Activated CD8-positive, alpha-beta T cell treated with anti-CD3 and anti-CD28 coated beads, Interleukin-2, amount 10 ng/mL, durations not matched to agents 7 days and 5 days (primary cell): ENCODE data around the gene CCDC92B. TPM values are rescaled to one million over a fixed set of nuclear protein-coding genes. Genes with fewer than 3 reads are reported as not detected.
A peak's percentile ranks its signal among the peaks of the same experiment; 100 is the strongest.

Source experiments
- ATAC-seq: fragments of 150-1000 bp; cut with Tn5 transposase; one replicate; pipeline ENCODE4 v1.10.0; 2021; ENCODE audit warnings: moderate library complexity
- CTCF ChIA-PET: fragments of 350-600 bp; sonication (Branson Sonifier 250); formaldehyde crosslinking; loops from one replicate; lab custom pipeline; 2021; ENCODE audit warnings: antibody characterized with exemption; lab: Charles Lee
- POLR2A ChIA-PET: fragments of 350-600 bp; sonication (Branson Sonifier 250); formaldehyde crosslinking; loops from one replicate; lab custom pipeline; 2021; ENCODE audit warnings: antibody characterized with exemption; lab: Charles Lee
- DNase-seq: peaks from one replicate; pipeline ENCODE4 v3.0.0-alpha.2; 2020
- H3K27ac Mint-ChIP-seq: one replicate; pipeline ENCODE4 v1.8.0; 2021; ENCODE audit warnings: mild to moderate bottlenecking, mixed read lengths
- H3K27me3 Mint-ChIP-seq: one replicate; pipeline ENCODE4 v1.8.0; 2021; ENCODE audit warnings: low read depth, mixed read lengths
- H3K36me3 Mint-ChIP-seq: one replicate; pipeline ENCODE4 v1.8.0; 2021; ENCODE audit warnings: low read depth, mixed read lengths
- H3K4me1 Mint-ChIP-seq: one replicate; pipeline ENCODE4 v1.8.0; 2021; ENCODE audit warnings: low read depth, mixed read lengths
- H3K4me3 Mint-ChIP-seq: one replicate; pipeline ENCODE4 v1.8.0; 2021; ENCODE audit warnings: mild to moderate bottlenecking, mixed read lengths
- H3K9me3 Mint-ChIP-seq: one replicate; pipeline ENCODE4 v1.8.0; 2022; ENCODE audit warnings: mixed read lengths; ENCODE audit not compliant: insufficient read depth
- total RNA-seq, 2 experiments: library from RNA; stranded (reverse); gene quantifications; one replicate each; pipeline ENCODE4 v1.2.3, GENCODE V29; 2021

Gene CCDC92B
- total RNA-seq, 2 experiments from 2014 or later = not detected

- Mint-ChIP-seq H3K9me3 (no peaks in the 10 kb centered on the region), H3K27me3 (peaks cover 9% of the 10 kb centered on the region), H3K36me3 (no peaks in the 10 kb centered on the region), H3K4me3 (no peak overlapping the region), H3K4me1 (no peaks in the 10 kb centered on the region), H3K27ac (no peak overlapping the region)
- CTCF ChIA-PET = no interaction called here
- POLR2A ChIA-PET = no interaction called here
- DNase-seq (no peak), ATAC-seq (no peak)
Measured at GRCh38 chr17:2718150-2718938, 31.1 kb downstream of the CCDC92B start.

DNA sequence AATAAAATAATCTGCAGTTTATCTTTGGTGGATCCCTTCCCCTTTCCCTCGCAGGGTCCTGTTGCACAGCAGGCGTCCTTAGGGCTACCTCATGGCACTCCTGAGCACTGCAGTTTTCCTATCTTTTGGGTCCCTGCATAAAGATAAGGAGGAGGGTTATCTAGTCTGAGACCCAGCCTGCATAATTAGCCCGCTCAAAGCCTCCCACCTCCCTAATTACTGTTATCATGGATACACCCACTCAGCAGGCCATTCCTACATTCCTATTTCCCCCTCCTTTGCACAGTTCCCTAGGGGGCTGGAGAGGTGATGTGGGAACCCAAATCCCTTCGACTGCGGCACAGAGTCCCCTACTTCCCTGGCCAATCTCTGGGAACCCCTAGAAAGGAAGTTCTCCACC is 32.8 kb downstream of the CCDC92B start:
- POLR2A ChIA-PET = no interaction called here
- Mint-ChIP-seq H3K4me1 (peaks cover 10% of the 10 kb centered on the region), H3K36me3 (peaks cover 6% of the 10 kb centered on the region), H3K27ac (no peak overlapping the region), H3K4me3 (no peak overlapping the region), H3K27me3 (no peaks in the 10 kb centered on the region), H3K9me3 (no peaks in the 10 kb centered on the region)
- DNase-seq (no peak), ATAC-seq (no peak)
- CTCF ChIA-PET = no interaction called here

DNA sequence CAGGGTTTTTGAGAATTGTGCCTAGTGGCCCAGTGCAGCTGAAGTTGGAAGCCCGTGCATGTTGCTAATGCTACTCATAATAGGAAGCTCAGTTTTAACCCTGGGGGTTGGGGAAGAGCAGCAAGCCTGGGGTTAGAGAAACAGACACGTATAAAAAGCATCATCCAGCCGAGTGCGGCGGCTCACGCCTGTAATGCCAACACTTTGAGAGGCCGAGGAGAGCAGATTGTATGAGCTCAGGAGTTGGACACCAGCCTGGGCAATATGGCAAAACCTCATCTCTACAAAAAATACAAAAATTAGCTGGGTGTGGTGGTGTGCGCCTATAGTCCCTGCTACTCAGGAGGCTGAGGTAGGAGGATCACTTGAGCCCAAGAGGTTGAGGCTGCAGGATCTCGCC is 35.6 kb downstream of the CCDC92B start:
- Mint-ChIP-seq H3K4me1 (peaks cover 30% of the 10 kb centered on the region), H3K27ac (no peak overlapping the region), H3K36me3 (peaks cover 6% of the 10 kb centered on the region), H3K4me3 (no peak overlapping the region), H3K27me3 (no peaks in the 10 kb centered on the region), H3K9me3 (no peaks in the 10 kb centered on the region)
- ChIA-PET POLR2A (no interaction called here), CTCF (no interaction called here)
- DNase-seq = no peak
- no peak for ATAC-seq

DNA sequence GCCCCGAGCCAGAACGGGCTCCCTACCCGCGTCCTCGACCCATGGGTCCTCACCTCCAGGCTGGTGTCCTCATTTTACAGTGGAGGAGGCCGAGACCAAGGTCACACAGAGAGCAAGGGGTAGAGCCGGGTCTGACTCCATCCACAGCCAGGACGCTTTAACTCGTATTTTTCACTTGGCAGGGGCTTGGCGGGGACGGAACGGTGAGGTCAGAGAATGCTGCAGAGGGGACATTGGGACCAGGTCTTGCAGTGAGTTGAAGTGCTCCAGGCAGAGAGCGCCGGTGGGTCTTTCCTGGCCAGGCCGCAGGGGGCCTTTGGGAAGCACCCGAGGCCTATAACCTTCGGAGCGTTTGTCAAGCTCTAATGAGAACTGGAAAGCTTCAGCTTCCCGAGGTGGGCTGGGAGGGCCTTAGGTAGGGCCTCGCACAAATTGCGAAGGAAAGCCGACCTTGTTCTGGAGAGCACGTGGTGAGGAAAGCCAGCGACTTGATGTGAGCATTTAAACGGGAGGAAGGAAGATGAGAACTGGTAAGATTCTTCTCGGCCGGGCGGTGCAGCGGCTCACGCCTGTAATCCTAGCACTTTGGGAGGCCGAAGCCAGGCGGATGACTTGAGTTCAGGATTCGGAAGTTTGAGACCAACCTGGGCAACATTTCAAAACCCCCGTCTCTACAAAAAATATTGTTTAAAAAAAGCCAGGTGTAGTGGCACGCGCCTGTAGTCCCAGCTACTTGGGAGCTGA is 37.0 kb downstream of the CCDC92B start:
- ATAC-seq (no peak), DNase-seq (no peak)
- peak overlapping the region; percentile 91 for H3K4me3 Mint-ChIP-seq
- peaks cover 6% of the 10 kb centered on the region for H3K36me3 Mint-ChIP-seq
- ChIA-PET CTCF (no interaction called here), POLR2A (no interaction called here)
- H3K4me1 Mint-ChIP-seq = peaks cover 36% of the 10 kb centered on the region
- H3K9me3 Mint-ChIP-seq = no peaks in the 10 kb centered on the region
- H3K27ac Mint-ChIP-seq = peak overlapping the region; percentile 93
- no peaks in the 10 kb centered on the region for H3K27me3 Mint-ChIP-seq

DNA sequence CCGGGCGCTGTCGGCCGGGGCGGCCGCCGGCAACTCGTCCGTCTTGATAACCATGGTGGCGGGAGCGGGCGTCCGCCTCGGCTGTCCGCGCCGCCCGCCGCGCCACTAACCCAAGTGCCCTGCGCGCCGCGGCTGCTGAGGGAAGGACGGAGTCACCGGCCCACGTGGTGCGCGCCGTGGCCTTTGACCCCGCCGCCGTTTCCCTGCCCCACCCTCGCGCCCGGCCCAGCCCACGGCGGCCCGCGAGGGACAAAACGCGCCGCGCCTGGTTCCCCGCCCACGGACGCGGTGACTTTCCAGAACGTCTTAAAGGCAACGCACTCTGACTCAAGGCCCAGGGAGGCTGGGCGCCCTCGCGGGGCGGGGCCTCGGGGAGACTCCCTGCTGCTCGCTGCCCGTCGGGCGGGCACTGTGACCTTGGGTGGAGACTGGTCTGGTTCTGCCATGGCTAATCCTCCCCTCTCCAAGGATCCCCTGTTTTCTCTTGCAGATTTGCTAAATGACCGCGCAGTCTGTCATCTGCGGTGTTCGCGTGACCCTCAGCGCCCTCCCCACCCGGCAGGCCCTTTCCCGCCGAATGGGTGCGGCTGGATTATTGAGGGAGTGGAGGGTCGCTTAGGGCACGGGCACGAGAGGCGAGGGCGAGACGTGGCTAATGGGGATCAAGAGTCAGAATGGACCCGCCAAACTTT is 37.7 kb downstream of the CCDC92B start, which contains the start of gene CLUH:
TSS of gene CLUH (minus strand) at position 157 of the 692 bp plus-strand sequence. CDS start at position 54, 103 bp downstream.
- CTCF ChIA-PET = no interaction called here
- H3K9me3 Mint-ChIP-seq = no peaks in the 10 kb centered on the region
- H3K27ac Mint-ChIP-seq = peak within 1 kb of the TSS; percentile 93
- peak within 1 kb of the TSS; percentile 91 for H3K4me3 Mint-ChIP-seq
- POLR2A ChIA-PET = no interaction called here
- ATAC-seq = peak; percentile 93
- H3K27me3 Mint-ChIP-seq = no peaks in the 10 kb centered on the region
- peaks cover 6% of the 10 kb centered on the region for H3K36me3 Mint-ChIP-seq
- peaks cover 36% of the 10 kb centered on the region for H3K4me1 Mint-ChIP-seq
- DNase-seq = peak; percentile 96

GRCh38 chr17:2710803-2711607 is 38.4 kb downstream of the CCDC92B start:
- no peaks in the 10 kb centered on the region for H3K27me3 Mint-ChIP-seq
- DNase-seq = peak; percentile 35
- H3K9me3 Mint-ChIP-seq = no peaks in the 10 kb centered on the region
- peaks cover 38% of the 10 kb centered on the region for H3K4me1 Mint-ChIP-seq
- H3K4me3 Mint-ChIP-seq = peak overlapping the region; percentile 91
- ChIA-PET POLR2A (interaction anchor here (0.9 to 1.6 kb wide), 3 partner anchors 15 to 118 kb away, joined by 3 to 4 read pairs (median 3); no protein-coding TSS in a partner anchor), CTCF (interaction anchor here (1.7 kb wide), 1 partner anchor 295 kb away, joined by 6 read pairs; no protein-coding TSS in a partner anchor)
- peaks cover 6% of the 10 kb centered on the region for H3K36me3 Mint-ChIP-seq
- peak; percentile 15 for ATAC-seq
- peak overlapping the region; percentile 87 for H3K27ac Mint-ChIP-seq

GRCh38 chr17:2710071-2710802 is 39.2 kb downstream of the CCDC92B start:
- no peaks in the 10 kb centered on the region for H3K9me3 Mint-ChIP-seq
- peak overlapping the region; percentile 85 for H3K4me3 Mint-ChIP-seq
- H3K36me3 Mint-ChIP-seq = peaks cover 6% of the 10 kb centered on the region
- POLR2A ChIA-PET = interaction anchor here (0.9 to 1.6 kb wide), 3 partner anchors 14 to 118 kb away, joined by 3 to 4 read pairs (median 3); no protein-coding TSS in a partner anchor
- H3K27me3 Mint-ChIP-seq = no peaks in the 10 kb centered on the region
- DNase-seq (no peak), ATAC-seq (no peak)
- H3K27ac Mint-ChIP-seq = peak overlapping the region; percentile 87
- CTCF ChIA-PET = interaction anchor here (1.3 to 1.7 kb wide), 2 partner anchors 294 to 327 kb away, joined by 5 to 6 read pairs; no protein-coding TSS in a partner anchor
- H3K4me1 Mint-ChIP-seq = peaks cover 38% of the 10 kb centered on the region

GRCh38 chr17:2709183-2709661 is 40.2 kb downstream of the CCDC92B start:
- ATAC-seq (no peak), DNase-seq (no peak)
- Mint-ChIP-seq H3K9me3 (no peaks in the 10 kb centered on the region), H3K4me1 (peaks cover 38% of the 10 kb centered on the region), H3K4me3 (peak overlapping the region; percentile 85), H3K27me3 (no peaks in the 10 kb centered on the region), H3K36me3 (peaks cover 6% of the 10 kb centered on the region), H3K27ac (peak overlapping the region; percentile 66)
- CTCF ChIA-PET = interaction anchor here (1.3 to 1.7 kb wide), 2 partner anchors 293 to 326 kb away, joined by 5 to 6 read pairs; no protein-coding TSS in a partner anchor
- POLR2A ChIA-PET = interaction anchor here (1.3 to 1.6 kb wide), 2 partner anchors 13 to 117 kb away, joined by 3 to 4 read pairs; no protein-coding TSS in a partner anchor

GRCh38 chr17:2708585-2709182 is 40.8 kb downstream of the CCDC92B start:
- Mint-ChIP-seq H3K9me3 (no peaks in the 10 kb centered on the region), H3K36me3 (peaks cover 6% of the 10 kb centered on the region), H3K4me1 (peaks cover 38% of the 10 kb centered on the region), H3K27ac (peak overlapping the region; percentile 61), H3K27me3 (no peaks in the 10 kb centered on the region), H3K4me3 (no peak overlapping the region)
- DNase-seq (no peak), ATAC-seq (no peak)
- CTCF ChIA-PET = no interaction called here
- POLR2A ChIA-PET = no interaction called here
